OCI-M2 (cell line): ENCODE data around the gene SLC10A7.
"Not testable (repeated sequence)": the region's sequence is repeated elsewhere in the genome, so short reads cannot be mapped to it uniquely, and the experiment has no call there.

ENCODE experiments used
- DNase-seq: peaks from one replicate; lab custom pipeline; 2025; ENCODE audit not compliant: unreplicated experiment; lab: John Stamatoyannopoulos, UW

SLC10A7 gene

GRCh38 chr4:146367347-146367746 is 154.4 kb downstream of the SLC10A7 start:
- no peak for DNase-seq

DNA sequence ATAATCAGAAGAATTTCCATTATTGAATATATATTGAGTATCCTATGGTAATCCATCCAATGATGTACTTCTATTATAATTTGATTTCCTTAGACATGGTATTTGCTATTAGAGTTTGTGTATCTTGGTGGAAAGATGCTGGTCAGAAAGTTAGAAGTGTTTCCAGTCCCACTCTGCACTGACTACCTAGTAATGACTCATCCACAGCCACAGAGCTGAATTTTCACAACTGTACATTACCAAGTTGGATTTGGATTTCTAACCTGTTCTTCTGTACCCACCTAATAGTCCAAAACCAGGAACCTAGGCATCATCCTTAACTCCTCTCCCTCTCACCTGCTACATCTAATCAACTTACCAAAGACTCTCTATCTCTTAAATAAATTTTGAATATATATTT is 162.0 kb downstream of the SLC10A7 start:
- DNase-seq = no peak

- not testable (repeated sequence) for DNase-seq
These were observed 171.6 kb downstream of the SLC10A7 start for GRCh38 chr4:146350114-146350513.

- DNase-seq = no peak
These were observed 172.4 kb downstream of the SLC10A7 start for GRCh38 chr4:146349306-146349705.

GRCh38 chr4:146347822-146348221 is 173.9 kb downstream of the SLC10A7 start:
- no peak for DNase-seq

DNA sequence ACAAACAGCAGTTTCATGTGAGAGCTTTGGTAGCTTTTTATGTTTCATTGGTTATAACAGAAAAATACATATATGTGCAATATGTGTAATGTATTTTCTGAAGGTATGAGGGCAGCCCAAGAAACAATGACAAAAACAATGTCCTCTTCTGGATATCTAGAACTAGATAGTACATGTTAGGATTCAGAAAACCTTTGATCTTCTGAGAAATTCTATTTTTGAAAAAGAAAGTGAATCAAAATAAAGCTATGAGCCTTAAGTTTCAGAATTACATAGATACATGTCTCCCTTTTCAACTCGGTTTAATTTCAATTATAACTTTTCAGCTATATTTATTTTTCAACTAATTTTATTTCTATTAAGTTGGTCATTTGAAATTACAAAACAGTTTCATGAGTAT is 175.5 kb downstream of the SLC10A7 start:
- no peak for DNase-seq

DNA sequence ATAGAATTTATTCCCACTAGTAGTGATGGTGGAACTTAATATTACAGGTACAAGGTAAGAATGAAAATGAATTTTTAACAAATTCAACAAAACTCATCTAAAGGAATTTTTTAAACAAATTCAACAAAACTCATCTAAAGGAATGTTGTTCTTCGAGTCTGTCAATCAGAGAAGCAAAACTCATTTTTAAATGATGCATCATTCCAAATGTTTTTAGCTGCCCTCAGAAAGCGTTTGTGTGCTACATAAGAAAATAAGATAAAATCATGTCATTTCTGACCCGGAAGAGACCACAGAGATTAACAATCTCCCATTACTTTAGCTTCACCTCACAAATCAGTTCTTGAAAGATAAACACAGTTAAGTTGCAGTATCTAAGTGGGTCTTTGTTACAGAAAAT is 178.0 kb downstream of the SLC10A7 start:
- no peak for DNase-seq

GRCh38 chr4:146343199-146343598 is 178.5 kb downstream of the SLC10A7 start:
- DNase-seq = no peak

GRCh38 chr4:146342600-146343192 is 179.0 kb downstream of the SLC10A7 start:
- DNase-seq = no peak

GRCh38 chr4:146340798-146341197 is 180.9 kb downstream of the SLC10A7 start:
- no peak for DNase-seq

GRCh38 chr4:146338512-146338911 is 183.2 kb downstream of the SLC10A7 start:
- no peak for DNase-seq

DNA sequence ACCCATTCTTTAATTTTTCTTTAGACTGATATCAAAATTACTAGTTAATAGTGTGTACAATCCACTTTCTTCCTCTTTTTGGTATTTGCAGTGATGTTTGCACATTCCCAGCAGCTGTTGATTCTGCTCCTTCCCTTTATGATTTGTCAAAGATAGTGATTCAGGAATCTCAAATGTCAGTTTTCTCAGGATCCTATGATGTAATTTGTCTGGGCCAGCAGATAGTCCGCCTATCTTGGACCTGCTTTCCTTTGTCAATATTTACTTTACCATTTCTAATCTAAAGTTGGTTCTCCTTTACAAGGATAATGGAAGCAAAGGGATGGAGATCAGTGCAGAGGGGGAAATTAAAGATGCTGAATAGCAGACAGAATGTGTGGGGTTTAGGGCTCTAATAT is 185.3 kb downstream of the SLC10A7 start:
- DNase-seq = no peak

DNA sequence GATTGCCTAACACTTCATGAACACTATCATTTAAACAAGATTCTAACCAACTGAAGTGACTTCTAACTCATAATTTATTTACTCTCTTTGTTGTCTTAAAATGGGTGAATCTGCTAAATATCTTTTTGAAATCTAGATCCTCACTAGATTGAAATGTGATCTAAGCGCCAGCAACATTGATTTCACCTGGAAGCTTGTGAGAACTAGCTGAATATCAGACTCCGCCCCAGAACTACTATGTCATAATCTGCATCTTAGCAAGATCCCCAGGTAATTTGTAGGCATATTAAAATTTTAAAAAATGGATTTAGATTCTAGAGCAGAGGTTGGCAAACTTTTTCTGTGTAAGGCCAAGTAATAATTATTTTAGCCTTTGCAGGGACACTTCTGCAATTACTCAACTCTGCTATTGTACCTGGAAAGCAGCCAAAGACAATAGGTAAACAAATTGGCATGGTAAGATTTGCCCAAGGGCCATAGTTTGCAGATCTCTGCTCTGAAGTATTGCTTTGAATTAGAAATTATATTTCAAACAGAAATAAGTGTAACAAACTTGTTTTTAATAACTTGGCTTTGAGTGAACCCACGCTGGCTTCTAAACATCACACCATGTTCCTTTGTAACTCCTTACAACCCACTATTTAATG is 185.9 kb downstream of the SLC10A7 start:
- DNase-seq = no peak

DNA sequence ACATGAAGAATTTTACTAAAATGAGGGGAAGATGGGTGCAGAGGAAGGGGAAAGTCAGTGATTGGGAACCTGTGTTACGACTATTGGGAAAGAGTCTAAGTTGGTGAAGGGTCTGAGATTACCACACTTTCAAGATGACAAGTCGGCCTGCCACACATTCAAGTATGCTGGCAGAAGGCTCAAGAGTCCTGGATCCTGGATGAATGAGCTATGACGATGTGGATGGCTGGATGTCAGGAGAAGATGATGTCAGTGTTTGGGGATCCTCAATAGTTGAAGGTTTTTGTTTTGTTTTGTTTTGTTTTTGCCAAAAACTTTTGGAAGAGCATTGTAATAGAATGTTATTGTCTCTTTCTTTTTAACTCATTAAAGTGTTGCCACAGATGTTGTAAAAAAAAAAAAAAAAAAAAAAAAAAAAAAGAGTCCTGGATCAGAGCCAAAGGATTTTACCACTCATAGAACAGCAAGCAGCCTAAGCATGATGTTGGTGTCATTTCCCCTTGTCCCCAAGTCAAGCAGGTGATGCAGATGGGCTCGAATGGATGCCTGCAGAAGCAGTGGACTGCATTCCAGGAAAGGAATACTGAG is 186.8 kb downstream of the SLC10A7 start:
- DNase-seq = no peak

DNA sequence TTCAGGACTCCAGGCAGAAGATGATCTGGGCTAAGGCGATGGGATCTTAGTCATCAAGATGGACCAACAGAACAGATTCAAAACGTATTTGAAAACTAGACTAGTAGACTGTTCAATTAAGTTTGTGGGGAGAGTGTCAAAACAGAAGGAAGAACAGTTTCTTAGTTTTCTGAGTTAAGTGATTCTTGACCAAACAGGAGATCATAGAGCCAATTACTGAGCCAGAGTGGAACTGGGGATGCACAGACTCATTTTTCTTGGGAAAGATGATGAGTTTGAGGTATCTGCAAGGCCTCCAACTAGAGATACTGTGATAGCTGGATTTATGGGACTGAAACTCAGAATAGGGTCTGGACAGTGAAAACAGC is 187.9 kb downstream of the SLC10A7 start:
- DNase-seq = no peak

GRCh38 chr4:146333187-146333894 is 188.4 kb downstream of the SLC10A7 start:
- no peak for DNase-seq

DNA sequence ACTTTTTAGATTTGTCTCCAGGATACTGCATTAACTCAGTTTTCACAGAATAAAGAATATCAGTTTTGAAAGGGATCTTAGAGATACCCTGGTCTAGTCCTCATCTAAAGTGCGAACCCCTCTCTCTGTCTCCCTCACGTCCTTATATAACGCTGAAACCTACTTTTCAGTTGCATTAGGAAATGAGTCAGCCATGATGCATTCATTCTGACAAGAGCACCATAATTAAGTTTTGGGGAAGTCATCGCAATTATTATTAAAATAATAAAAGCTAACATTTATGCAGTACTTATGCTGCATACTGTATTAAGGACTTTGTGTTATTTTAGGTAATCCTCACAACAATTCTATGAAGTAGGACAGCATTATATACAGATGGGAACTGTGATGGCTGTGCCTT is 191.3 kb downstream of the SLC10A7 start:
- DNase-seq = no peak

DNA sequence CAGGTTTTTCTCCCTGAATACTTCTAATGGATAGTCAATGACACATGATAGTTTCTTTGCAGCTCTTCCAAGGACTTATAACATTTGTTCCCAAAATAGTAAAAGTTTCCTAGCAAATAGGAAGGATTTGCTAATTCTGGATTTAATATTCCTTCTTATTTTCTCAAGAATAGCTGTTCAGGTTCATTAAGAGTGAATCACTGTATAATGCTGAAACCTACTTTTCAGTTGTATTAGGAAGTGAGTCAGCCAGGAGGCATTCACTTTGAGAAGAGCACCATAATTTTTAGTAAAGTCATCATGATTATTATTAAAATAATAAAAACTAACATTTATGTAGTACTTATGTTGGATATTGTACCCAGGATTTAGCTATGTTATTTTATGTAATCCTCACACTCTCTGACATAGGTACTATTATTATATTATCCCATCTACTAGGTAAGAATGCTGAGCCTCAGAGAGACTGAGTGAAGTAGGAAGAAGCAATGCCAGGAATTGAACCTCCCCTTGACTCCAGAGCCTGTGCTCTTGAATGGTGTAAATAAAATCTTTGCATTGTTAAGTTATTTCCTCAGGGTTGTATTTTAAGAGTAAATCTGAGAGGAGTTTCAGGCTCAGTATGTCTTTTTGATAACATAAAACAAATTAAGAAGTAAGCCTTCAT is 192.6 kb downstream of the SLC10A7 start:
- no peak for DNase-seq

DNA sequence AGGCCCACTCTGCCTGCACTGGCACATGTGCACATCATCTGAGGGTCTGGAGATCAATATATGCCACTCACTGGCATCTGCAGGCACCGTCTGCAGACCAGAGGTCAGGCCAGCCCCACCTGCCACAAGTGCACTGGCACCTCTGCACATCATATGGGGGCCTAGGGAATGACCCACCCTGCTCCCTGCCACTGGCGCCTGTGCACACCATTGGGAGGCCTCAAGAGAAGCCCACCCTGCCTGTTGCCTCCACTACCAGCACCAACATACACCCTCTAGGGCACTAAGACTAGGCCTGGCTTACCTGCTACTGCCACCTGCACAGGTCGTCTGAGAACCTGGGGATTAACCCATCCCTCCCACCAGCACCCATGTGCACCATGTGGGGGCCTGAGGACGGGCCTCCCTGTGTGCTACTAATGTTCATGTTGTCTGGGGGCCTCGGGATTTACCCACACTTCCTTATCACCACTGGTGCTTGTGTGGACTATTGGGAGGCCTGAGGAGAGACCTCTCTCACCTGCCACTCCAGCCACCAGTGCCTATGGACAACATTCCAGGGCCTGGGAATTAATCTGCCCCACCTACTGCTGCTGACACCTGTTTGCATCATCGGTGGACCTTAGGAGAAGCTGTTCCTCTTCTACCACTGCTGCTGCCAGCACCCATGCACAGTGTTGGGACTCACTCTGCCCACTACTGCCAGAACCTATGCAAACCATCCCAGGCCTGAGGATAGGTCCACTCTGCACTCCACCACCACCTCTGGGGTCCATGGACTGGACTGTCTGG is 193.7 kb downstream of the SLC10A7 start:
- no peak for DNase-seq

GRCh38 chr4:146318894-146319293 is 202.8 kb downstream of the SLC10A7 start:
- no peak for DNase-seq

GRCh38 chr4:146317783-146318182 is 204.0 kb downstream of the SLC10A7 start:
- no peak for DNase-seq
